Thoracic aorta (tissue), 2 donors: ENCODE results near the gene SLC27A4. TPM values are rescaled to one million over a fixed set of nuclear protein-coding genes. Genes with fewer than 3 reads are reported as not detected.
A peak's percentile ranks its signal among the peaks of the same experiment; 100 is the strongest.
"Not testable (repeated sequence)": the region's sequence is repeated elsewhere in the genome, so short reads cannot be mapped to it uniquely, and the experiment has no call there.

Experiments
- ATAC-seq: fragments of 150-250 bp; one replicate; pipeline ENCODE4 v1.8.0; 2017; ENCODE audit warnings: low read depth; ENCODE audit not compliant: insufficient number of reproducible peaks, low FRiP score
- DNase-seq: peaks from one replicate; pipeline ENCODE4 v3.0.0-alpha.2; 2020; ENCODE audit warnings: low spot score
- H3K27ac ChIP-seq, 2 donors: fragments of 200-600 bp; sonication (generic); 1 replicate in 1 of 2; 2 replicates in 1 of 2; pipeline ENCODE4 v1.5.1; 2016; ENCODE audit warnings: mild to moderate bottlenecking in 2 of 2, moderate library complexity in 2 of 2
- H3K27me3 ChIP-seq: fragments of 200-600 bp; sonication (generic); replicated peaks from 2 replicates; pipeline ENCODE4 v1.6.0; 2016; ENCODE audit warnings: mild to moderate bottlenecking; ENCODE audit not compliant: insufficient read depth
- H3K36me3 ChIP-seq: fragments of 200-600 bp; sonication (generic); one replicate; pipeline ENCODE4 v1.5.1; 2016
- H3K4me1 ChIP-seq, 2 donors: fragments of 200-600 bp; sonication (generic); 1 replicate in 1 of 2; 2 replicates in 1 of 2; pipeline versions ENCODE4 v1.5.1 to v1.6.0; 2016; ENCODE audit warnings: low read depth in 2 of 2, mild to moderate bottlenecking in 1 of 2; ENCODE audit not compliant: control insufficient read depth in 1 of 2
- H3K4me3 ChIP-seq: fragments of 200-600 bp; sonication (generic); 2 replicates; pipeline ENCODE4 v1.5.1; 2016; ENCODE audit warnings: mild to moderate bottlenecking
- H3K9me3 ChIP-seq: fragments of 200-600 bp; sonication (generic); 2 replicates; pipeline ENCODE4 v1.5.1; 2016
- CTCF ChIP-seq: fragments of 200-600 bp; sonication (generic); IDR thresholded peaks from one replicate; pipeline ENCODE4 v1.5.1; 2019; ENCODE audit warnings: antibody characterized with exemption
- total RNA-seq, 2 donors: library from RNA; depleted of rRNA; stranded (reverse); fragments of >200 nt; gene quantifications; one replicate each; pipeline versions ENCODE4 v1.1.0 to v1.2.3, GENCODE V29; 2016

The SLC27A4 gene
- total RNA-seq, 2 donors from 2014 or later, result 20.9 to 36.8 TPM

GRCh38 chr9:128335914-128336313 lies 4.4 kb upstream of the SLC27A4 start:
- no peak overlapping the region for H3K4me3 ChIP-seq
- H3K9me3 ChIP-seq, result no peaks in the 10 kb centered on the region
- no peaks in the 10 kb centered on the region for H3K27me3 ChIP-seq
- peaks cover 0 to 3% of the 10 kb centered on the region in 2 donors for H3K4me1 ChIP-seq
- H3K36me3 ChIP-seq, result no peaks in the 10 kb centered on the region
- TF ChIP-seq CTCF, result no peak
- no peak for DNase-seq
- H3K27ac ChIP-seq, result no peak overlapping the region
- no peak for ATAC-seq

GRCh38 chr9:128337936-128338335 lies 2.4 kb upstream of the SLC27A4 start:
- ATAC-seq, result no peak
- no peak overlapping the region for H3K4me3 ChIP-seq

GRCh38 chr9:128338852-128339614 lies 1.3 kb upstream of the SLC27A4 start:
- not testable (repeated sequence) for H3K9me3 ChIP-seq, ATAC-seq, H3K27ac ChIP-seq, H3K27me3 ChIP-seq, H3K36me3 ChIP-seq, DNase-seq, H3K4me3 ChIP-seq
- H3K4me1 ChIP-seq, result peaks cover 0 to 12% of the 10 kb centered on the region in 2 donors

More at GRCh38 chr9:128337936-128338335, 2.4 kb upstream of the SLC27A4 start:
- Histone ChIP-seq H3K4me1 (peaks cover 0 to 12% of the 10 kb centered on the region in 2 donors), H3K36me3 (no peaks in the 10 kb centered on the region), H3K27ac (no peak overlapping the region), H3K27me3 (no peaks in the 10 kb centered on the region), H3K9me3 (no peaks in the 10 kb centered on the region)
- TF ChIP-seq CTCF, result no peak
- DNase-seq, result no peak

GRCh38 chr9:128340691-128341434 lies 536 bp downstream of the SLC27A4 start:
- Histone ChIP-seq H3K4me1 (peaks cover 0 to 12% of the 10 kb centered on the region in 2 donors), H3K36me3 (peaks cover 24% of the 10 kb centered on the region), H3K4me3 (peak overlapping the region; percentile 82), H3K27me3 (no peaks in the 10 kb centered on the region), H3K27ac (peak overlapping the region; percentile 32 to 43), H3K9me3 (no peaks in the 10 kb centered on the region)
- DNase-seq (no peak), ATAC-seq (peak; percentile 10)
- TF ChIP-seq CTCF, result no peak

- Histone ChIP-seq H3K4me1 (peaks cover 0 to 12% of the 10 kb centered on the region in 2 donors), H3K36me3 (peaks cover 24% of the 10 kb centered on the region), H3K27ac (no peak overlapping the region), H3K27me3 (no peaks in the 10 kb centered on the region), H3K4me3 (peak overlapping the region; percentile 82), H3K9me3 (no peaks in the 10 kb centered on the region)
- DNase-seq (peak; percentile 24), ATAC-seq (no peak)
- peak; percentile 51 for TF ChIP-seq CTCF
These were observed 1.1 kb downstream of the SLC27A4 start for GRCh38 chr9:128341435-128341849.
